Thoracic aorta (tissue), 2 donors: ENCODE results near the gene ABLIM2. TPM values are rescaled to one million over a fixed set of nuclear protein-coding genes. Genes with fewer than 3 reads are reported as not detected.

Source experiments
- ATAC-seq: fragments of 150-250 bp; one replicate; pipeline ENCODE4 v1.8.0; 2017; ENCODE audit warnings: low read depth; ENCODE audit not compliant: insufficient number of reproducible peaks, low FRiP score
- DNase-seq: peaks from one replicate; pipeline ENCODE4 v3.0.0-alpha.2; 2020; ENCODE audit warnings: low spot score
- H3K27ac ChIP-seq, 2 donors: fragments of 200-600 bp; sonication (generic); 1 replicate in 1 of 2; 2 replicates in 1 of 2; pipeline ENCODE4 v1.5.1; 2016; ENCODE audit warnings: mild to moderate bottlenecking in 2 of 2, moderate library complexity in 2 of 2
- H3K27me3 ChIP-seq: fragments of 200-600 bp; sonication (generic); replicated peaks from 2 replicates; pipeline ENCODE4 v1.6.0; 2016; ENCODE audit warnings: mild to moderate bottlenecking; ENCODE audit not compliant: insufficient read depth
- H3K36me3 ChIP-seq: fragments of 200-600 bp; sonication (generic); one replicate; pipeline ENCODE4 v1.5.1; 2016
- H3K4me1 ChIP-seq, 2 donors: fragments of 200-600 bp; sonication (generic); 1 replicate in 1 of 2; 2 replicates in 1 of 2; pipeline versions ENCODE4 v1.5.1 to v1.6.0; 2016; ENCODE audit warnings: low read depth in 2 of 2, mild to moderate bottlenecking in 1 of 2; ENCODE audit not compliant: control insufficient read depth in 1 of 2
- H3K4me3 ChIP-seq: fragments of 200-600 bp; sonication (generic); 2 replicates; pipeline ENCODE4 v1.5.1; 2016; ENCODE audit warnings: mild to moderate bottlenecking
- H3K9me3 ChIP-seq: fragments of 200-600 bp; sonication (generic); 2 replicates; pipeline ENCODE4 v1.5.1; 2016
- total RNA-seq, 2 donors: library from RNA; depleted of rRNA; stranded (reverse); fragments of >200 nt; gene quantifications; one replicate each; pipeline versions ENCODE4 v1.1.0 to v1.2.3, GENCODE V29; 2016
- TF ChIP-seq, protein P1 (sequence below): fragments of 200-600 bp; sonication (generic); IDR thresholded peaks from one replicate; pipeline ENCODE4 v1.5.1; 2019; ENCODE audit warnings: antibody characterized with exemption

The ABLIM2 gene
- total RNA-seq, 2 donors from 2014 or later, result 25.6 to 28.6 TPM

GRCh38 chr4:8106451-8107025 is 52.1 kb downstream of the ABLIM2 start:
- Histone ChIP-seq H3K27ac (no peak overlapping the region), H3K9me3 (no peaks in the 10 kb centered on the region), H3K4me3 (no peak overlapping the region), H3K4me1 (no peaks in the 10 kb centered on the region), H3K36me3 (no peaks in the 10 kb centered on the region), H3K27me3 (no peaks in the 10 kb centered on the region)
- ATAC-seq (no peak), DNase-seq (no peak)
- TF ChIP-seq, protein P1, sequence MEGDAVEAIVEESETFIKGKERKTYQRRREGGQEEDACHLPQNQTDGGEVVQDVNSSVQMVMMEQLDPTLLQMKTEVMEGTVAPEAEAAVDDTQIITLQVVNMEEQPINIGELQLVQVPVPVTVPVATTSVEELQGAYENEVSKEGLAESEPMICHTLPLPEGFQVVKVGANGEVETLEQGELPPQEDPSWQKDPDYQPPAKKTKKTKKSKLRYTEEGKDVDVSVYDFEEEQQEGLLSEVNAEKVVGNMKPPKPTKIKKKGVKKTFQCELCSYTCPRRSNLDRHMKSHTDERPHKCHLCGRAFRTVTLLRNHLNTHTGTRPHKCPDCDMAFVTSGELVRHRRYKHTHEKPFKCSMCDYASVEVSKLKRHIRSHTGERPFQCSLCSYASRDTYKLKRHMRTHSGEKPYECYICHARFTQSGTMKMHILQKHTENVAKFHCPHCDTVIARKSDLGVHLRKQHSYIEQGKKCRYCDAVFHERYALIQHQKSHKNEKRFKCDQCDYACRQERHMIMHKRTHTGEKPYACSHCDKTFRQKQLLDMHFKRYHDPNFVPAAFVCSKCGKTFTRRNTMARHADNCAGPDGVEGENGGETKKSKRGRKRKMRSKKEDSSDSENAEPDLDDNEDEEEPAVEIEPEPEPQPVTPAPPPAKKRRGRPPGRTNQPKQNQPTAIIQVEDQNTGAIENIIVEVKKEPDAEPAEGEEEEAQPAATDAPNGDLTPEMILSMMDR, result no peak

- H3K4me1 ChIP-seq, result no peaks in the 10 kb centered on the region
- TF ChIP-seq, protein P1, result no peak
- ATAC-seq (no peak), DNase-seq (no peak)
- no peak overlapping the region for H3K27ac ChIP-seq
- no peak overlapping the region for H3K4me3 ChIP-seq
- no peaks in the 10 kb centered on the region for H3K27me3 ChIP-seq
- H3K36me3 ChIP-seq, result no peaks in the 10 kb centered on the region
- no peaks in the 10 kb centered on the region for H3K9me3 ChIP-seq
Observed at GRCh38 chr4:8105306-8106100, 53.1 kb downstream of the ABLIM2 start.

DNA sequence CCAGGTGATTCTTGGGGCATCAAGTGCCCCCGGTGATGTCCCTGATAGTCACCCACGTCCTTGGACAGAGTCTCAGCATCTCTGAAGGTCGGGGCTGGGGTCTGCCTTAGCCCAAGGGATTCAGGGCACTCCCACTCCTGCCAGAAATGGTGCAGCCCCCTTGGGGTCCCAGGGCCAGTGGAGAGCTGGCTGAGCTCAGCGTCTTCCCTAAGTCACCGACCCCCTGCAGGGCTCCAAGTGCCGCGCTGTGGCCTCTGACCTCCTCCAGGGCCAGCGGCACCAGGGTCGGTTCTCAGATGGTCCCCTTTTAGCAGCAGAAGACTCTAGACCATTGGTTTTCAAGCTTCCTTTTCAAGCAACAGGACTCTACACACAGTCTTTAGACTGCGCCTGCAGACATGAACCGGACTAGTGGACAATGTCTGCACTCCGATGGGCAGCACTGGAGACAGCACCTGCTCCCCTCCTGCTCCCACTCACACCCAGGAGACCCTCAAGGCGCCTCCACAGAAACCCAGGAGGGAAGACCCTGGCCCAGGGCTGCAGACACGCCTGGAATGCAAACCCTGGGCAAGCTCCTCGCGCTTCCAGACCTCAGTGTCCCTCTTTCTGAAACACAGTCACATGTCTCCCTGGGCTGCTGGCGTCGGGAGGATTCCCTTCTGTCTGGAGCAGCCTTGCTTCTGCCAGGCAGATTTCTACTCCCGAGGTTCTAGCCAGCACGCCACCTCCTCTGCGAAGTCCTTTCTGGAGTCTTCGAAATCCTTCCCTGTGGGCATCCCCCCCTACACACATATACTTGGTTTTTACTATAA is 53.9 kb downstream of the ABLIM2 start:
- Histone ChIP-seq H3K4me1 (no peaks in the 10 kb centered on the region), H3K4me3 (no peak overlapping the region), H3K27ac (no peak overlapping the region), H3K9me3 (no peaks in the 10 kb centered on the region), H3K27me3 (no peaks in the 10 kb centered on the region), H3K36me3 (no peaks in the 10 kb centered on the region)
- TF ChIP-seq, protein P1, result no peak
- ATAC-seq (no peak), DNase-seq (no peak)

DNA sequence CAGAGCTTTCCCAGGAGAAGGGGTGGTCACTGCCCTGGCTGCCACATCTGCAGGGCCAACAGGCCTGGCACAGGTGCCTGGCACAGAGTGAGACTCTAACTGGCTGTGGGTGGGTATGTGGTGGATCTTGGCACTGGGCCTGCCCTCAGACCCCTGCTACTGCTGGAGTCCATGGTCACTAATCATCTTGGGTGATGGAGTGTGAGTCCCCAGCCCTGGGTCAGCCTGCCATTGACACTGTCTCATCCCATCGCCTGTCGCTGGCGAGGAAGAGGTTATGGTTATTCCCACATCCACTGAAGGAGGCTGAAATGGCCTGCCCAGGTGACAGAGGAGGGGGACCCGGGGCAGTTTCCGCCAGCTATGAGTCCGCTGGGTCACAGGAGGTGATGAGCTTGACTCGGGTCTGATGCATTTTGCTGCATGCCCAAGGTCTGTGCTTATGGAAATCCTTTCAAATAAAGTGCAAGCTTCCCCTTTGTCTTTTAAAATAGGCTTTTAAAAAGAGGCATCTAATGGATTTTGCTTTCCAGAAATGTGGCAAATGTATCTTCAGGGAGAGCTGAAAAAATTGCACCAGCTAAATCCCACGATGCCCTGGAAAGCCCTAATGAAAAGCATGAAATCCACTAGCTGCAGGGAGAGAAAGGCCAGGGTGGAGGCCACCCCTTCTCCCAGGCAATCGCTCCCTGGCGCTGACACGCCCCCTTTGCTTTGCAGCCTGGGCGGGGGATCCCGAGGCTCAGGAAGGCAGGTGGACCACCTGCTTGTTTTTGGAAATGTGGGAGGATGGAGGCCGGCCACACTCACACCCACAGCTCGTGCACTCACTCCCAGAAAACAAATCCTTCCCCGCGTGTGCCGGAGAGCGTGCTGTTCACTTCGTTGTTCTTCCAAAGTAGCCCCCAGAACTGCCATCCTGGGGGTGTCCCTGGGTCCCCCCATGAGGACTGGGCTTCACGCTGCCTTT is 54.9 kb downstream of the ABLIM2 start:
- ATAC-seq (no peak), DNase-seq (no peak)
- TF ChIP-seq, protein P1, result no peak
- Histone ChIP-seq H3K27me3 (no peaks in the 10 kb centered on the region), H3K27ac (no peak overlapping the region), H3K9me3 (no peaks in the 10 kb centered on the region), H3K4me3 (no peak overlapping the region), H3K4me1 (no peaks in the 10 kb centered on the region), H3K36me3 (no peaks in the 10 kb centered on the region)
